OCI-LY1 (cell line): ENCODE data around the gene CFAP91.

Experiments
- CTCF ChIP-seq: fragments of 200-600 bp; sonication (generic), shearing (Covaris generic); IDR thresholded peaks from 2 replicates; pipeline ENCODE4 v1.5.1; 2017; ENCODE audit warnings: mild to moderate bottlenecking, antibody characterized with exemption, low read length, moderate library complexity, mixed read lengths
- EZH2 ChIP-seq: fragments of 200-600 bp; sonication (generic), shearing (Covaris generic); IDR thresholded peaks from 2 replicates; pipeline ENCODE4 v1.8.0; 2017; ENCODE audit warnings: borderline replicate concordance, mixed run types, mild to moderate bottlenecking, antibody characterized with exemption, low read length, moderate library complexity, mixed read lengths

GRCh38 chr3:119702530-119703527 lies at the start of gene CFAP91:
- TF ChIP-seq CTCF (no peak), EZH2 (no peak)
